ENCODE results near the gene SUPT3H. TPM values are rescaled to one million over a fixed set of nuclear protein-coding genes. Genes with fewer than 3 reads are reported as not detected.

SUPT3H gene
- total and polyA plus RNA-seq, 2 of the 8 experiments (the other 6 are each of a cell fraction or from before 2014, with no cell fraction given) = 18.8 to 23.0 TPM

GRCh38 chr6:44829836-44830235 lies 547.9 kb downstream of the SUPT3H start:
- H3K23me2 ChIP-seq (ENCODE audit: low read depth, low read length) = no peaks in the 10 kb centered on the region
- no peak for DNase-seq (ENCODE audit: low read depth in 1 of 2, low spot score in 2 of 2)
- no peak overlapping the region for H2BK15ac ChIP-seq (ENCODE audit: low read length)
- H2BK12ac ChIP-seq (ENCODE audit: low read depth, low read length) = no peak overlapping the region
- H4K20me1 ChIP-seq (replicated peaks in 1 of 2; ENCODE audit: control insufficient read depth in 1 of 2, insufficient read depth in 2 of 2, low read length in 2 of 2) = no peaks in the 10 kb centered on the region
- H2BK120ac ChIP-seq (replicated peaks; ENCODE audit: low read depth, low read length) = no peak overlapping the region
- H3K9me3 ChIP-seq (ENCODE audit: insufficient read depth in 2 of 2, low read depth in 1 of 2, low read length in 1 of 2) = no peaks in the 10 kb centered on the region
- H4K91ac ChIP-seq (replicated peaks; ENCODE audit: insufficient read length, low read length) = no peak overlapping the region
- H2AK5ac ChIP-seq (ENCODE audit: low read depth, low read length) = no peak overlapping the region
- H3K4me1 ChIP-seq (replicated peaks in 1 of 4; ENCODE audit: control insufficient read depth in 3 of 4, insufficient read depth in 4 of 4, low read length in 3 of 4) = peaks cover 1 to 7% (median 5%) of the 10 kb centered on the region in 4 experiments; a peak in 4 of 7 replicates
- WGBS, 2 experiments (ENCODE audit: extremely low coverage in 1 of 2, insufficient coverage in 1 of 2, insufficient read length in 1 of 2, insufficient replicate concordance in 2 of 2, low coverage in 1 of 2, low lambda C conversion rate in 2 of 2, missing lambda C conversion rate in 1 of 2) = 80% methylated on average over 2 of the region's 2 CpGs; no CpG with 5 or more reads in 1 of the 2 experiments
- H3K79me2 ChIP-seq (ENCODE audit: control insufficient read depth in 1 of 2, insufficient read depth in 2 of 2, low read length in 2 of 2) = no peaks in the 10 kb centered on the region
- no peak overlapping the region for H3K23ac ChIP-seq (ENCODE audit: insufficient read length)
- ChIA-PET CTCF (ENCODE audit: partially characterized antibody) (no interaction called here), POLR2A (ENCODE audit: partially characterized antibody) (no interaction called here)
- no peaks in the 10 kb centered on the region for H3K79me1 ChIP-seq (ENCODE audit: low read depth, low read length)
- H3K18ac ChIP-seq (ENCODE audit: extremely low read depth, low read length) = no peak overlapping the region
- H3K4me2 ChIP-seq (ENCODE audit: insufficient read depth in 1 of 2, low read depth in 2 of 2, low read length in 2 of 2) = no peak overlapping the region
- no peak overlapping the region for H3K9ac ChIP-seq (replicated peaks in 1 of 4; ENCODE audit: extremely low read depth in 1 of 4, low read depth in 3 of 4, low read length in 3 of 4)
- H2AFZ ChIP-seq (ENCODE audit: low read length) = no peak overlapping the region
- H2BK5ac ChIP-seq (ENCODE audit: low read depth, low read length) = no peak overlapping the region
- no peaks in the 10 kb centered on the region for H3K36me3 ChIP-seq (ENCODE audit: control insufficient read depth in 2 of 4, insufficient read depth in 4 of 4, low read length in 3 of 4)
- H3K56ac ChIP-seq (replicated peaks; ENCODE audit: insufficient read length, low read depth, low read length) = no peak overlapping the region
- no peak for TF ChIP-seq KDM5A (IDR thresholded peaks at IDR 0.05; ENCODE audit: low read length)
- no peak for TF ChIP-seq EP300 (IDR thresholded peaks at IDR 0.05; ENCODE audit: borderline replicate concordance in 1 of 2, low read depth in 2 of 2, low read length in 2 of 2)
- TF ChIP-seq TEAD4 (IDR thresholded peaks at IDR 0.05; ENCODE audit: low read depth, low read length) = no peak
- no peak for TF ChIP-seq CREB1 (IDR thresholded peaks at IDR 0.05)
- TF ChIP-seq PHF8 (conservative IDR thresholded peaks at IDR 0.05; ENCODE audit: low read depth, low read length) = no peak
- TF ChIP-seq GTF2F1 (IDR thresholded peaks at IDR 0.05; ENCODE audit: borderline replicate concordance, low read depth, low read length) = no peak
- H4K5ac ChIP-seq (ENCODE audit: insufficient read length, low read depth, low read length) = no peak overlapping the region
- no peak overlapping the region for H3K4ac ChIP-seq (replicated peaks; ENCODE audit: insufficient read length, low read depth, low read length)
- no peak overlapping the region for H2BK20ac ChIP-seq (ENCODE audit: low read length)
- no peak overlapping the region for H3K4me3 ChIP-seq (ENCODE audit: extremely low read depth in 1 of 4, insufficient read depth in 2 of 4, low read depth in 3 of 4, low read length in 4 of 4)
- H3K27ac ChIP-seq (ENCODE audit: low read depth, low read length) = no peak overlapping the region
- FAIRE-seq = no peak
- H3K27me3 ChIP-seq (replicated peaks in 1 of 4; ENCODE audit: control insufficient read depth in 3 of 4, extremely low read depth in 1 of 4, insufficient read depth in 3 of 4, low read length in 3 of 4) = no peaks in the 10 kb centered on the region
- H3K14ac ChIP-seq (ENCODE audit: insufficient read length) = no peak overlapping the region
- H4K8ac ChIP-seq (ENCODE audit: extremely low read depth, insufficient read depth, low read length) = no peak overlapping the region
